Dedifferentiated amniotic fluid mesenchymal stem cell (primary cell): ENCODE measurements around the gene FANCI.
"Not testable (repeated sequence)": the region's sequence is repeated elsewhere in the genome, so short reads cannot be mapped to it uniquely, and the experiment has no call there.

ENCODE experiments used
- DNase-seq: peaks from one replicate; pipeline ENCODE4 v3.0.0-alpha.2; 2016; ENCODE audit errors: extremely low spot score

The FANCI gene

GRCh38 chr15:89225588-89225987 lies 18.2 kb upstream of the FANCI start:
- DNase-seq = no peak

GRCh38 chr15:89226359-89227221 lies 17.2 kb upstream of the FANCI start:
- no peak for DNase-seq

- no peak for DNase-seq
These were observed 16.4 kb upstream of the FANCI start for GRCh38 chr15:89227425-89227824.

- no peak for DNase-seq
These were observed 13.5 kb upstream of the FANCI start for GRCh38 chr15:89230277-89230676.

GRCh38 chr15:89231832-89232231 lies 11.9 kb upstream of the FANCI start:
- DNase-seq = no peak

GRCh38 chr15:89239883-89240810 lies 3.6 kb upstream of the FANCI start:
- not testable (repeated sequence) for DNase-seq

GRCh38 chr15:89243046-89243690 lies 611 bp upstream of the FANCI start:
- DNase-seq = no peak

GRCh38 chr15:89244574-89244903 lies 760 bp downstream of the FANCI start:
- no peak for DNase-seq

- DNase-seq = no peak
These were observed 3.7 kb downstream of the FANCI start for GRCh38 chr15:89247446-89247845.

- no peak for DNase-seq
These were observed 4.8 kb downstream of the FANCI start for GRCh38 chr15:89248584-89248983.

- not testable (repeated sequence) for DNase-seq
These were observed 6.4 kb downstream of the FANCI start for GRCh38 chr15:89250142-89250541.

- DNase-seq = not testable (repeated sequence)
These were observed 33.5 kb downstream of the FANCI start for GRCh38 chr15:89277281-89277680.

GRCh38 chr15:89278307-89278706 lies 34.5 kb downstream of the FANCI start:
- no peak for DNase-seq

GRCh38 chr15:89282631-89283030 lies 38.9 kb downstream of the FANCI start:
- no peak for DNase-seq

GRCh38 chr15:89283201-89283600 lies 39.4 kb downstream of the FANCI start:
- no peak for DNase-seq

GRCh38 chr15:89291934-89292438 lies 48.2 kb downstream of the FANCI start:
- DNase-seq = no peak

GRCh38 chr15:89293012-89293411 lies 49.2 kb downstream of the FANCI start:
- DNase-seq = no peak

GRCh38 chr15:89299896-89300295 lies 56.1 kb downstream of the FANCI start:
- DNase-seq = peak; percentile 46

GRCh38 chr15:89301304-89302089 lies 57.7 kb downstream of the FANCI start:
- no peak for DNase-seq

- DNase-seq = no peak
These were observed 60.2 kb downstream of the FANCI start for GRCh38 chr15:89303986-89304385.

- DNase-seq = no peak
These were observed 61.6 kb downstream of the FANCI start for GRCh38 chr15:89305395-89305794.
